Activated naive CD8-positive, alpha-beta T cell treated with anti-CD3 and anti-CD28 coated beads for 36 hours (primary cell): ENCODE data around the gene UGT1A8. TPM values are rescaled to one million over a fixed set of nuclear protein-coding genes. Genes with fewer than 3 reads are reported as not detected.
A peak's percentile ranks its signal among the peaks of the same experiment; 100 is the strongest.

Source experiments
- DNase-seq: peaks from one replicate; pipeline ENCODE4 v3.0.0; 2021
- H3K27ac Mint-ChIP-seq: one replicate; pipeline ENCODE4 v1.8.0; 2022; ENCODE audit warnings: mild to moderate bottlenecking, moderate library complexity, mixed read lengths
- H3K27me3 Mint-ChIP-seq: one replicate; pipeline ENCODE4 v1.8.0; 2022; ENCODE audit warnings: mild to moderate bottlenecking, mixed read lengths
- H3K36me3 Mint-ChIP-seq: one replicate; pipeline ENCODE4 v1.8.0; 2021; ENCODE audit warnings: mild to moderate bottlenecking, mixed read lengths
- H3K4me1 Mint-ChIP-seq: one replicate; pipeline ENCODE4 v1.8.0; 2021; ENCODE audit warnings: mixed read lengths
- H3K4me3 Mint-ChIP-seq: one replicate; pipeline ENCODE4 v1.8.0; 2022; ENCODE audit warnings: mild to moderate bottlenecking, moderate library complexity, mixed read lengths
- H3K9me3 Mint-ChIP-seq: one replicate; pipeline ENCODE4 v1.8.0; 2022; ENCODE audit warnings: mixed read lengths
- total RNA-seq, 2 experiments: library from RNA; stranded (reverse); gene quantifications; one replicate each; pipeline ENCODE4 v1.2.3, GENCODE V29; 2021

UGT1A8 gene
- total RNA-seq, 2 experiments from 2014 or later: not detected

- DNase-seq: no peak
- H3K27ac Mint-ChIP-seq: no peak overlapping the region
- H3K27me3 Mint-ChIP-seq: peaks cover 11% of the 10 kb centered on the region
- no peaks in the 10 kb centered on the region for H3K9me3 Mint-ChIP-seq
- H3K4me1 Mint-ChIP-seq: no peaks in the 10 kb centered on the region
- H3K4me3 Mint-ChIP-seq: no peak overlapping the region
- no peaks in the 10 kb centered on the region for H3K36me3 Mint-ChIP-seq
Observed at GRCh38 chr2:233799087-233799665, 181.7 kb downstream of the UGT1A8 start.

- Mint-ChIP-seq H3K9me3 (no peaks in the 10 kb centered on the region), H3K36me3 (no peaks in the 10 kb centered on the region), H3K4me3 (no peak overlapping the region), H3K4me1 (no peaks in the 10 kb centered on the region), H3K27me3 (peaks cover 11% of the 10 kb centered on the region), H3K27ac (no peak overlapping the region)
- no peak for DNase-seq
Observed at GRCh38 chr2:233799716-233800115, 182.3 kb downstream of the UGT1A8 start.

- no peaks in the 10 kb centered on the region for H3K36me3 Mint-ChIP-seq
- no peak for DNase-seq
- peaks cover 11% of the 10 kb centered on the region for H3K27me3 Mint-ChIP-seq
- no peak overlapping the region for H3K4me3 Mint-ChIP-seq
- no peak overlapping the region for H3K27ac Mint-ChIP-seq
- no peaks in the 10 kb centered on the region for H3K4me1 Mint-ChIP-seq
- no peaks in the 10 kb centered on the region for H3K9me3 Mint-ChIP-seq
Observed at GRCh38 chr2:233800208-233800607, 182.8 kb downstream of the UGT1A8 start.

GRCh38 chr2:233801357-233802131, 184.1 kb downstream of the UGT1A8 start:
- no peaks in the 10 kb centered on the region for H3K36me3 Mint-ChIP-seq
- peak; percentile 18 for DNase-seq
- H3K9me3 Mint-ChIP-seq: no peaks in the 10 kb centered on the region
- H3K27me3 Mint-ChIP-seq: peaks cover 11% of the 10 kb centered on the region
- H3K27ac Mint-ChIP-seq: no peak overlapping the region
- no peaks in the 10 kb centered on the region for H3K4me1 Mint-ChIP-seq
- H3K4me3 Mint-ChIP-seq: no peak overlapping the region

GRCh38 chr2:233802132-233802815, 184.8 kb downstream of the UGT1A8 start:
- DNase-seq: no peak
- H3K4me3 Mint-ChIP-seq: no peak overlapping the region
- no peaks in the 10 kb centered on the region for H3K9me3 Mint-ChIP-seq
- H3K27me3 Mint-ChIP-seq: peaks cover 11% of the 10 kb centered on the region
- no peaks in the 10 kb centered on the region for H3K36me3 Mint-ChIP-seq
- H3K27ac Mint-ChIP-seq: no peak overlapping the region
- no peaks in the 10 kb centered on the region for H3K4me1 Mint-ChIP-seq

GRCh38 chr2:233803292-233803911, 186.0 kb downstream of the UGT1A8 start:
- Mint-ChIP-seq H3K27me3 (peaks cover 11% of the 10 kb centered on the region), H3K4me3 (no peak overlapping the region), H3K9me3 (no peaks in the 10 kb centered on the region), H3K27ac (no peak overlapping the region), H3K4me1 (no peaks in the 10 kb centered on the region), H3K36me3 (no peaks in the 10 kb centered on the region)
- no peak for DNase-seq

- DNase-seq: no peak
- Mint-ChIP-seq H3K27ac (no peak overlapping the region), H3K4me3 (no peak overlapping the region), H3K9me3 (no peaks in the 10 kb centered on the region), H3K4me1 (no peaks in the 10 kb centered on the region), H3K27me3 (peaks cover 11% of the 10 kb centered on the region), H3K36me3 (no peaks in the 10 kb centered on the region)
Observed at GRCh38 chr2:233803994-233804393, 186.6 kb downstream of the UGT1A8 start.

- DNase-seq: no peak
- no peaks in the 10 kb centered on the region for H3K9me3 Mint-ChIP-seq
- no peak overlapping the region for H3K4me3 Mint-ChIP-seq
- no peaks in the 10 kb centered on the region for H3K4me1 Mint-ChIP-seq
- H3K27ac Mint-ChIP-seq: no peak overlapping the region
- peaks cover 10% of the 10 kb centered on the region for H3K27me3 Mint-ChIP-seq
- no peaks in the 10 kb centered on the region for H3K36me3 Mint-ChIP-seq
Observed at GRCh38 chr2:233807215-233807865, 189.9 kb downstream of the UGT1A8 start.

- H3K4me3 Mint-ChIP-seq: no peak overlapping the region
- DNase-seq: no peak
- no peaks in the 10 kb centered on the region for H3K9me3 Mint-ChIP-seq
- H3K36me3 Mint-ChIP-seq: no peaks in the 10 kb centered on the region
- no peak overlapping the region for H3K27ac Mint-ChIP-seq
- H3K4me1 Mint-ChIP-seq: no peaks in the 10 kb centered on the region
- H3K27me3 Mint-ChIP-seq: peaks cover 3% of the 10 kb centered on the region
Observed at GRCh38 chr2:233807966-233808935, 190.8 kb downstream of the UGT1A8 start.

GRCh38 chr2:233810385-233810784, 193.0 kb downstream of the UGT1A8 start:
- Mint-ChIP-seq H3K27ac (no peak overlapping the region), H3K4me1 (no peaks in the 10 kb centered on the region), H3K9me3 (no peaks in the 10 kb centered on the region), H3K27me3 (peaks cover 2% of the 10 kb centered on the region), H3K36me3 (no peaks in the 10 kb centered on the region), H3K4me3 (no peak overlapping the region)
- no peak for DNase-seq

- Mint-ChIP-seq H3K27me3 (peaks cover 6% of the 10 kb centered on the region), H3K9me3 (no peaks in the 10 kb centered on the region), H3K27ac (no peak overlapping the region), H3K4me1 (no peaks in the 10 kb centered on the region), H3K4me3 (no peak overlapping the region), H3K36me3 (no peaks in the 10 kb centered on the region)
- DNase-seq: no peak
Observed at GRCh38 chr2:233811087-233811486, 193.7 kb downstream of the UGT1A8 start.

- DNase-seq: no peak
- Mint-ChIP-seq H3K36me3 (no peaks in the 10 kb centered on the region), H3K4me1 (no peaks in the 10 kb centered on the region), H3K27me3 (peaks cover 6% of the 10 kb centered on the region), H3K4me3 (no peak overlapping the region), H3K9me3 (no peaks in the 10 kb centered on the region), H3K27ac (no peak overlapping the region)
Observed at GRCh38 chr2:233811732-233812131, 194.3 kb downstream of the UGT1A8 start.

- Mint-ChIP-seq H3K4me1 (peaks cover 2% of the 10 kb centered on the region), H3K9me3 (no peaks in the 10 kb centered on the region), H3K27ac (no peak overlapping the region), H3K36me3 (no peaks in the 10 kb centered on the region), H3K4me3 (no peak overlapping the region), H3K27me3 (peaks cover 10% of the 10 kb centered on the region)
- no peak for DNase-seq
Observed at GRCh38 chr2:233813236-233814055, 196.0 kb downstream of the UGT1A8 start.
